Sigmoid colon (tissue), 7 donors: Measurements from ENCODE around the gene OR10G3. TPM values are rescaled to one million over a fixed set of nuclear protein-coding genes. Genes with fewer than 3 reads are reported as not detected.

Experiments
- DNase-seq: peaks from one replicate; pipeline ENCODE4 v3.0.0-alpha.2; 2019
- H3K27ac ChIP-seq, 4 donors: fragments of 200-600 bp; sonication (generic); one replicate each; pipeline ENCODE4 v1.5.1; 2016 to 2019; ENCODE audit warnings: mild to moderate bottlenecking in 1 of 4
- H3K27me3 ChIP-seq, 3 donors: fragments of 200-600 bp; sonication (generic); one replicate each; pipeline ENCODE4 v1.5.1; 2019; ENCODE audit warnings: mild to moderate bottlenecking in 1 of 3
- H3K36me3 ChIP-seq, 4 donors: fragments of 200-600 bp; sonication (generic); one replicate each; pipeline ENCODE4 v1.5.1; 2016 to 2019
- H3K4me1 ChIP-seq, 4 donors: fragments of 200-600 bp; sonication (generic); one replicate each; pipeline ENCODE4 v1.5.1; 2017 to 2019
- H3K4me3 ChIP-seq, 4 donors: fragments of 200-600 bp; sonication (generic); one replicate each; pipeline ENCODE4 v1.5.1; 2017 to 2019; ENCODE audit warnings: mild to moderate bottlenecking in 2 of 4, moderate library complexity in 1 of 4
- H3K9me3 ChIP-seq, 4 donors: fragments of 200-600 bp in 3 of 4; sonication (generic) in 3 of 4; one replicate each; pipeline versions ENCODE4 v1.5.1 to v1.6.1; 2013 to 2019
- CTCF ChIP-seq, 4 experiments: fragments of 450-650 bp in 3 of 4; fragments of 200-600 bp in 1 of 4; IDR thresholded peaks; one replicate each; pipeline ENCODE4 v1.5.1; 2016 to 2019; ENCODE audit warnings: antibody characterized with exemption in 4 of 4, mild to moderate bottlenecking in 3 of 4, moderate library complexity in 2 of 4
- EP300 ChIP-seq, 4 donors: sonication (generic); formaldehyde crosslinking; IDR thresholded peaks; one replicate each; pipeline ENCODE4 v1.6.1; 2017; ENCODE audit warnings: antibody characterized with exemption in 4 of 4
- POLR2A ChIP-seq, 2 donors: fragments of 450-650 bp; IDR thresholded peaks; one replicate each; pipeline ENCODE4 v1.6.1; 2016; ENCODE audit warnings: antibody characterized with exemption in 2 of 2, mild to moderate bottlenecking in 2 of 2, moderate library complexity in 2 of 2
- POLR2AphosphoS5 ChIP-seq, 4 donors: sonication (generic); formaldehyde crosslinking; IDR thresholded peaks; one replicate each; pipeline ENCODE4 v1.6.1; 2017; ENCODE audit warnings: antibody characterized with exemption in 4 of 4
- WGBS, 2 donors: extraction: QIAGEN DNeasy Blood & Tissue Kit; methylation state at CpG; one replicate each; pipeline ENCODE4 v1.1.7; 2013; 5-methylcytosine and 5-hydroxymethylcytosine counted together
- intact Hi-C: fragments of 100-400 bp; cut with DNase I; formaldehyde crosslinking; loops from one replicate; pipeline ENCODE4 v1.15.1; 2023
- polyA plus RNA-seq, 3 donors: library from polyadenylated mRNA; stranded (reverse); fragments of 200-250 nt; gene quantifications; one replicate each; pipeline ENCODE4 v1.2.3, GENCODE V29; 2013
- total RNA-seq, 4 donors: library from RNA; depleted of rRNA; stranded (reverse); fragments of >200 nt; gene quantifications; one replicate each; pipeline ENCODE4 v1.1.0, GENCODE V29; 2016
- donor health status: healthy with polysubstance abuse.
- donor health status: Bipolar disorder and iron deficiency.
- donor health status: healthy.

The OR10G3 gene
- total and polyA plus RNA-seq, 7 donors = not detected

GRCh38 chr14:21589317-21589716 lies 9.4 kb upstream of the OR10G3 start:
- H3K27ac ChIP-seq = no peak overlapping the region
- TF ChIP-seq POLR2A (IDR thresholded peaks at IDR 0.05) (no peak), POLR2AphosphoS5 (IDR thresholded peaks at IDR 0.05) (no peak), CTCF (IDR thresholded peaks at IDR 0.05) (no peak)
- DNase-seq = no peak
- 78% methylated on average over 4 of the region's 4 CpGs for WGBS, 2 donors
- peaks cover 0 to 8% (median 7%) of the 10 kb centered on the region in 4 donors for H3K9me3 ChIP-seq
- no peaks in the 10 kb centered on the region for H3K27me3 ChIP-seq
- intact Hi-C loops = no loop called here
- no peaks in the 10 kb centered on the region for H3K4me1 ChIP-seq
- H3K36me3 ChIP-seq = no peaks in the 10 kb centered on the region
- no peak overlapping the region for H3K4me3 ChIP-seq

GRCh38 chr14:21575661-21576060 lies 4.2 kb downstream of the OR10G3 start:
- no peak for DNase-seq
- TF ChIP-seq POLR2AphosphoS5 (IDR thresholded peaks at IDR 0.05) (no peak), EP300 (IDR thresholded peaks at IDR 0.05) (no peak), POLR2A (IDR thresholded peaks at IDR 0.05) (no peak), CTCF (IDR thresholded peaks at IDR 0.05) (no peak)
- H3K36me3 ChIP-seq = no peaks in the 10 kb centered on the region
- WGBS, 2 donors = 70% methylated on average over 6 of the region's 6 CpGs
- intact Hi-C loops = no loop called here
- H3K4me3 ChIP-seq = no peak overlapping the region
- H3K4me1 ChIP-seq = peaks cover 0 to 10% (median 5%) of the 10 kb centered on the region in 4 donors
- H3K27ac ChIP-seq = no peak overlapping the region
- no peaks in the 10 kb centered on the region for H3K9me3 ChIP-seq
- no peaks in the 10 kb centered on the region for H3K27me3 ChIP-seq

- H3K27ac ChIP-seq = no peak overlapping the region
- peaks cover 0 to 11% (median 6%) of the 10 kb centered on the region in 4 donors for H3K4me1 ChIP-seq
- H3K9me3 ChIP-seq = no peaks in the 10 kb centered on the region
- intact Hi-C loops = no loop called here
- no peak for DNase-seq
- no peak overlapping the region for H3K4me3 ChIP-seq
- TF ChIP-seq CTCF (IDR thresholded peaks at IDR 0.05) (no peak), POLR2AphosphoS5 (IDR thresholded peaks at IDR 0.05) (no peak), EP300 (IDR thresholded peaks at IDR 0.05) (no peak), POLR2A (IDR thresholded peaks at IDR 0.05) (no peak)
- no peaks in the 10 kb centered on the region for H3K36me3 ChIP-seq
- H3K27me3 ChIP-seq = no peaks in the 10 kb centered on the region
These were observed 7.3 kb downstream of the OR10G3 start for GRCh38 chr14:21572604-21573003.

GRCh38 chr14:21558703-21559170 lies 21.1 kb downstream of the OR10G3 start:
- DNase-seq = no peak
- 82 to 88% methylated on average over 8 of the region's 8 CpGs for WGBS, 2 donors
- intact Hi-C loops = loop anchor here (5.0 to 10.0 kb wide), 4 partner anchors 46 to 174 kb away; partner anchors contain the start of genes METTL3, RAB2B, SUPT16H and TOX4
- Histone ChIP-seq H3K36me3 (no peaks in the 10 kb centered on the region), H3K27ac (no peak overlapping the region), H3K4me1 (peaks cover 0 to 13% (median 10%) of the 10 kb centered on the region in 4 donors), H3K27me3 (no peaks in the 10 kb centered on the region), H3K9me3 (no peaks in the 10 kb centered on the region), H3K4me3 (no peak overlapping the region)
- TF ChIP-seq POLR2A (IDR thresholded peaks at IDR 0.05) = no peak
- TF ChIP-seq CTCF (IDR thresholded peaks at IDR 0.05) = no peak
- no peak for TF ChIP-seq POLR2AphosphoS5 (IDR thresholded peaks at IDR 0.05)
